K562 (cell line): ENCODE measurements around the gene PARD3B. TPM values are rescaled to one million over a fixed set of nuclear protein-coding genes. Genes with fewer than 3 reads are reported as not detected.

ENCODE experiments used
- polyA plus RNA-seq, 8 experiments: library from polyadenylated mRNA; depleted of rRNA in 4 of 8; stranded (reverse) in 5 of 8; unstranded in 3 of 8; fragments of >200 nt; fragmentation: Nextera tagmentation in 2 of 8; fragmentation: Illumina TruSeq in 1 of 8; extraction: Ambion mirVana in 2 of 8; extraction: Trizol in 1 of 8; gene quantifications; 2 replicates each; pipeline versions ENCODE4 v1.2.1 to v1.2.3, GENCODE V29; 2011 to 2014; ENCODE audit warnings: inconsistent platforms in 1 of 8, missing spikeins in 1 of 8
- small RNA-seq: library from RNA; depleted of rRNA; stranded (forward); fragments of <200 nt; gene quantifications from one replicate; pipeline ENCODE3, GENCODE V24; 2014
- total RNA-seq, 7 experiments: library from RNA; depleted of rRNA in 6 of 7; stranded (reverse); fragments of >200 nt in 6 of 7; fragmentation: Illumina TruSeq in 2 of 7; extraction: Trizol in 2 of 7; gene quantifications; 2 replicates each; pipeline versions ENCODE4 v1.2.1 to v1.2.3, GENCODE V29; 2011 to 2021; ENCODE audit warnings: low replicate concordance in 1 of 7

The PARD3B gene
- total and polyA plus RNA-seq, 9 of the 15 experiments (the other 6 are each of a cell fraction or from before 2014, with no cell fraction given): 0.15 to 3.0 (median 1.1) TPM

Small RNA genes lying within 50 kb of the gene (small RNA-seq; reads per million reads assigned to genes)
- gene AC008171.1: not detected
